ENCODE measurements around the gene PKP4.

DNA sequence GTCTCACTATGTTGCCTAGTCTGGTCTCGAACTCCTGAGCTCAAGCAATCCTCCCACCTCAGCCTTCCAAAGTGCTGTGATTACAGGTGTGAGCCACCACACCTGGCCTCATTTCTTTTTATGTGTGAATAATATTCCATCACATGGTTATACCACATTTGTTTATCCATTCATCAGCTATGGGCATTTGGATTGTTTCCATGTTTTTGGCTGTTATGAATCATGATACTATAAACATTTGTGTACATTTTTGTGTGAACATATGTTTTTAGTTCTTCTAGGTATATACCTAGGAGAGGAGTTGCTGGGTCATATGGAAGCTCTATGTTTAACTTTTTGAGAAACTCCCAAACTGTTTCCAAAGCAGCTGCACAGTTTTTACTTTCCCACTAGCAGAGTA, 24.4 kb downstream of the PKP4 start:
- no peak for TF ChIP-seq POLR2AphosphoS5 (IDR thresholded peaks at IDR 0.05)
- TF ChIP-seq, protein P1, sequence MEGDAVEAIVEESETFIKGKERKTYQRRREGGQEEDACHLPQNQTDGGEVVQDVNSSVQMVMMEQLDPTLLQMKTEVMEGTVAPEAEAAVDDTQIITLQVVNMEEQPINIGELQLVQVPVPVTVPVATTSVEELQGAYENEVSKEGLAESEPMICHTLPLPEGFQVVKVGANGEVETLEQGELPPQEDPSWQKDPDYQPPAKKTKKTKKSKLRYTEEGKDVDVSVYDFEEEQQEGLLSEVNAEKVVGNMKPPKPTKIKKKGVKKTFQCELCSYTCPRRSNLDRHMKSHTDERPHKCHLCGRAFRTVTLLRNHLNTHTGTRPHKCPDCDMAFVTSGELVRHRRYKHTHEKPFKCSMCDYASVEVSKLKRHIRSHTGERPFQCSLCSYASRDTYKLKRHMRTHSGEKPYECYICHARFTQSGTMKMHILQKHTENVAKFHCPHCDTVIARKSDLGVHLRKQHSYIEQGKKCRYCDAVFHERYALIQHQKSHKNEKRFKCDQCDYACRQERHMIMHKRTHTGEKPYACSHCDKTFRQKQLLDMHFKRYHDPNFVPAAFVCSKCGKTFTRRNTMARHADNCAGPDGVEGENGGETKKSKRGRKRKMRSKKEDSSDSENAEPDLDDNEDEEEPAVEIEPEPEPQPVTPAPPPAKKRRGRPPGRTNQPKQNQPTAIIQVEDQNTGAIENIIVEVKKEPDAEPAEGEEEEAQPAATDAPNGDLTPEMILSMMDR (IDR thresholded peaks at IDR 0.05), result no peak
- no peak for TF ChIP-seq POLR2A (IDR thresholded peaks at IDR 0.05)
